ENCODE measurements around the gene MTA3.
A peak's percentile ranks its signal among the peaks of the same experiment; 100 is the strongest.

The MTA3 gene

GRCh38 chr2:42733852-42734251 lies 165.4 kb downstream of the MTA3 start:
- DNase-seq (ENCODE audit: low read depth): no peak

GRCh38 chr2:42736598-42737322 lies 168.3 kb downstream of the MTA3 start:
- no peak for DNase-seq (ENCODE audit: low read depth)

GRCh38 chr2:42741140-42741539 lies 172.7 kb downstream of the MTA3 start:
- no peak for DNase-seq (ENCODE audit: low read depth)

GRCh38 chr2:42742740-42743658 lies 174.6 kb downstream of the MTA3 start:
- no peak for DNase-seq (ENCODE audit: low read depth)

- no peak for DNase-seq (ENCODE audit: low read depth)
These were observed 175.2 kb downstream of the MTA3 start for GRCh38 chr2:42743659-42743990.

- DNase-seq (ENCODE audit: low read depth): no peak
These were observed 176.2 kb downstream of the MTA3 start for GRCh38 chr2:42744545-42745082.

GRCh38 chr2:42747422-42747821 lies 179.0 kb downstream of the MTA3 start:
- DNase-seq (ENCODE audit: low read depth): no peak

- DNase-seq (ENCODE audit: low read depth): no peak
These were observed 180.4 kb downstream of the MTA3 start for GRCh38 chr2:42748840-42749239.

GRCh38 chr2:42752314-42752713 lies 183.9 kb downstream of the MTA3 start:
- no peak for DNase-seq (ENCODE audit: low read depth)

- no peak for DNase-seq (ENCODE audit: low read depth)
These were observed 184.7 kb downstream of the MTA3 start for GRCh38 chr2:42752816-42753813.

- DNase-seq (ENCODE audit: low read depth): peak; percentile 14
These were observed 185.8 kb downstream of the MTA3 start for GRCh38 chr2:42754021-42754775.

- no peak for DNase-seq (ENCODE audit: low read depth)
These were observed 186.3 kb downstream of the MTA3 start for GRCh38 chr2:42754776-42755140.

GRCh38 chr2:42755191-42755880 lies 186.9 kb downstream of the MTA3 start:
- no peak for DNase-seq (ENCODE audit: low read depth)

- no peak for DNase-seq (ENCODE audit: low read depth)
These were observed 187.8 kb downstream of the MTA3 start for GRCh38 chr2:42756150-42756775.

- DNase-seq (ENCODE audit: low read depth): no peak
These were observed 188.6 kb downstream of the MTA3 start for GRCh38 chr2:42756966-42757513.

GRCh38 chr2:42757981-42758740 lies 189.7 kb downstream of the MTA3 start:
- DNase-seq (ENCODE audit: low read depth): no peak

GRCh38 chr2:42758751-42759150 lies 190.3 kb downstream of the MTA3 start:
- no peak for DNase-seq (ENCODE audit: low read depth)

- DNase-seq (ENCODE audit: low read depth): no peak
These were observed 193.1 kb downstream of the MTA3 start for GRCh38 chr2:42761554-42761953.

- DNase-seq (ENCODE audit: low read depth): no peak
These were observed 193.7 kb downstream of the MTA3 start for GRCh38 chr2:42762155-42762554.

Data from iris pigment epithelial cell (primary cell).